Activated CD4-positive, alpha-beta T cell treated with anti-CD3 and anti-CD28 coated beads, Interleukin-2, amount 50 U/mL, for 16 hours (primary cell): ENCODE measurements around the gene SF3A2.
A peak's percentile ranks its signal among the peaks of the same experiment; 100 is the strongest.

ENCODE experiments used
- DNase-seq: peaks from one replicate; pipeline ENCODE4 v3.0.0-alpha.2; 2020

Gene SF3A2

GRCh38 chr19:2207991-2208860, 28.4 kb upstream of the SF3A2 start:
- DNase-seq, result no peak

DNA sequence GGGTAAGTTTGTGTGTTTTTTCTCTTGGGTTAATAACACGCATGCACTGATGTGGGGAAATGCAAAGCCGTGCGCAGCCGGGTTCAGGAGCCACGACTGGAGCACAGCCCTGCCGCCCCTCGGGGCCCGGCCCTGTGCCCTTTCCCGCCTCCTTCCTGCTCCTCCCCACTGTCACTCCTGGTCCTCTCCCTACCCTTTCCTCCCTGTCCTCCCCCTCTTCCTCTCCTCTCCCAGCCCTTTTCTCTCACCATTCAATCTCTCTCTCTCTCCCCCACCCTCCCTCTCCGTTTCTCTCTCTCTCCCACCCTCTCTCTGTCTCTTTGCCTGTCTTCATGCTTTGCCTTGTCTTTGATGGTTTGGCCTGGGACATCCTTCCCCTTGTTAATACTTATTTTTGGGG, 27.6 kb upstream of the SF3A2 start:
- DNase-seq, result no peak

DNA sequence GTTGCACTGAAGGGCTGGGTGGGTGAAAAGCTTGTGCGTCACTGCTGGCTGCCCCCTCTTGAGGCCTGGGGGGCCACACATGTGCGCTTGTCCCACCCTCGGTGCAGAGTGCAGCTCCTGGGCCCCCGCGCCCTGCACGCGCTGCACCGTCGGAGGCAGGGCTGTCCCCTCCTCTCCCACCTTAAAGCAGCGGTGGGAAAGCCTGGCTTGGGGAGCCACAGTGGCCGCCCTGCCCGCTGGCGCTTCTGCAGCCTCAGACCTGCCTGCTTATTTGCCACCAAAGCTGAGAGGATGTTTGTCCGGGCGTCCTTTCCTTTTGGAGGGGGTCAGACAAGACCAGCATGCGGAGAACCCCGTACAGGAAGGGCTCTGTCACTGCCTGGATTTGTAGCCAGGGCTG, 27.2 kb upstream of the SF3A2 start:
- DNase-seq, result no peak

GRCh38 chr19:2210206-2210605, 26.4 kb upstream of the SF3A2 start:
- DNase-seq, result no peak

- no peak for DNase-seq
Observed at GRCh38 chr19:2210987-2211740, 25.5 kb upstream of the SF3A2 start.

DNA sequence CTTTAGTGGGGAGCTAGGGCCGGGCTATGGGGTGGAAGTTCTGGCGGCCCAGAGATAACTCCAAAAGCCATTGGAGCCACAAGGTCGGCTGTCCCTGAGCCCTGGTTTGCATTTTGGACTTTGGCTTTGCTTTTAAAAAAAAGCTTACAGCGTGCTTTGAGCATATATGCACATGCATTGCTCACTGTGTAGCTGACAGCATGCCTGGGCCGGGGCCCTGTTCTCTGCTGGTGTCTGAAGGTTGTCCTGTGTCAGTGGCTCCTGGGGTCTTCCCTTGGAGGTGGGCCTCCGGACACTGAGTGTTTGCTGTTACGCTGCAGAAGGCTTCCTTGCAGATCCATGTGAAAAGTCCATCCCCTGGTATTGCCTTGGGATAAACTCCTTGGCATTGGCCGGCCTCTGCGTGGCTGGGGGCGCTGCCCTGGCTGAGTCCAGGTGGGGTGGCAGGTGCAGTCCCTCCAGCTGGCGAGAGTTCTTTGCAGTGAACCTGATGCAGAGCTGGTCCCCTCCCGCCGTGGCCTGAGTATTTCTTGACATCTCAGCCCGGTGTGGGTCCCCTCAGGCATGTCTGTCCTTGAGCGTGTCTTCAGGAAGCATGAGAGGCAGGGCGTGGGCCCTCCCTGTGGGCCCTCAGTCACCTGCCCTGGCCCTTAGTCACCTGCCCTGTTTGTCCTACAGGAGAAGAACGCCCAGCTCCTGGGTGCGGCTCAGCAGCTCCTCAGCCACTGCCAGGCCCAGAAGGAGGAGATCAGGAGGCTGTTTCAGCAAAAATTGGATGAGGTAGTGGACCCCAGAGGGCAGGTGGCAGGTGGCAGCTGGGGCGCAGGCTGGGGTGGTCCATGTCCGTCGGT, 23.5 kb upstream of the SF3A2 start:
- no peak for DNase-seq

- DNase-seq, result no peak
Observed at GRCh38 chr19:2213799-2214198, 22.8 kb upstream of the SF3A2 start.

DNA sequence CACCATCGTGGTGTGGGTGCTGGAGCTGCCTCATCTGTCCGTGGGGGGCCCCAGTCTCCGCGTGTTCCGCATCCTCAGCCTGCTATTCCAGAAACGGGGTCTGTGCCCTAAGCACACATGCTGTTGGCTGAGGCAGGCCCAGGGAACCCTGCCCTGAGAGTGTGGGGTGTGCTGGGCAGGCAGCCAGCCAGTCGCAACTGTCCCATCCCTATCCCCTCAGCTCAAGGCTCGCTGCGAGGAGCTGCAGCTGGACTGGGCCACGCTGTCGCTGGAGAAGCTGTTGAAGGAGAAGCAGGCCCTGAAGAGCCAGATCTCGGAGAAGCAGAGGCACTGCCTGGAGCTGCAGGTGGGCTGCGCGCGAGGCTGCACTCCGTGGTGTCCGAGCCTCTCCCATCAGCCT, 22.4 kb upstream of the SF3A2 start:
- DNase-seq, result no peak

DNA sequence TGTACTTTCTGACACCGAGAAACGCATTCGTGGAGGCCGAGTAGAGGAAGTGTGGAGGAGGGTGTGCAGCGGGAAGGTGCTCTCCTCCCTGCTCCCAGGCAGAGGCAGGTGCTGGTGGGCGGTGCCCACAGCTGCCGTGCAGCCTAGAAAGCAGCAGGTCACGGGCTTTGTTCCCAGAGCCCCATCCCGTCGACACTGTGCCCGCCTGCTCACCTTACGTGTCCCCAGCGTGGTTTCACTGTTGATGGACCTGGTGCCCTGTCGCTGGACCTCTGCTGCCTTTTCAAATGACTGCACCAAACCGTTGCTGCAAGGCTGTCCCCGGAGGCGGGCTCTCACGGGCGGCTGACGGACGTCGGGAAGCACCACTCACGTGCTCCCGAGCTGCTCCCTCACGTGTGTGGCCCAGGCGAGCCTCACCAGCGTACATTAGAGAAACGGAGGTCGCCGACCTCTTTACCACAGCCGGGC, 21.3 kb upstream of the SF3A2 start:
- DNase-seq, result peak; percentile 32

GRCh38 chr19:2216361-2217225, 20.0 kb upstream of the SF3A2 start:
- no peak for DNase-seq

- DNase-seq, result no peak
Observed at GRCh38 chr19:2217591-2217990, 19.0 kb upstream of the SF3A2 start.

- DNase-seq, result no peak
Observed at GRCh38 chr19:2219726-2220125, 16.9 kb upstream of the SF3A2 start.

DNA sequence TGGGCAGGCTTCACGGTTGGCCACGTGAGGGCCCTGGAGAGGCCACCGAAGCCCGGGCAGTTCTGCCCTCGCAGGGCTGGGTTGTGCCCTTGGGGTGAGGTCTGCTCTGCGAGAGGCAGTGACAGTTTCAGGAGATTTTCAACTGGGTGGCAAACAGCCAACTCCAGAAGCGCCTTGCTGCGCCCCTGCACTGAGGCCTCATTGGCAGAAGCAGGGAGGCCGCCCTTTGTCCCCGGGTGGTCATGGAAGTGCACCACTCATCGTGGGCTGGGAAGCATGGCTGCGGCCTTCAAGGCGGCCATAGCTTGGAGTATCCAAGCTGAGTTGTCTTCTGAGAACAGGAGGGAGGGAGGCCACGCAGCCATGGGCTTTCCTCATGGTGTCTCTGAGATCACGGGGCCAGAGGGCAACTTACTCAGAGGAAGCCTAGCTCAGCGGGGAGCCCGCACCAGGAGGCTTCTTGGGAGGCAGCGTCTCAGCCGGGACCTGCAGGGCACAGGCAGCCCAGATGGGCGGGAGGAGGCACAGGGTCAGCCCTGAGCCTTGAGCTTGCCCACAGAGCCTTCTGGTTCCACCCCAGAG, 15.3 kb upstream of the SF3A2 start:
- DNase-seq, result no peak

DNA sequence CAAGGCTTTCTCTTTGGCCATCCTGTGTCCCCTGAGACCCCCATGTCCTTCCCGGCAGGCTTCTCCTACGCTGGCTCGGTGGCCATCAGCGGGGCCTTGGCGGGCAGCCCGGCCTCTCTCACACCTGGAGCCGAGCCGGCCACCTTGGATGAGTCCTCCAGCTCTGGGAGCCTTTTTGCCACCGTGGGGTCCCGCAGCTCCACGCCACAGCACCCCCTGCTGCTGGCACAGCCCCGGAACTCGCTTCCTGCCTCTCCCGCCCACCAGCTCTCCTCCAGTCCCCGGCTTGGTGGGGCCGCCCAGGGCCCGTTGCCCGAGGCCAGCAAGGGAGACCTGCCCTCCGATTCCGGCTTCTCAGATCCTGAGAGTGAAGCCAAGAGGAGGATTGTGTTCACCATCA, 14.7 kb upstream of the SF3A2 start:
- DNase-seq, result no peak

DNA sequence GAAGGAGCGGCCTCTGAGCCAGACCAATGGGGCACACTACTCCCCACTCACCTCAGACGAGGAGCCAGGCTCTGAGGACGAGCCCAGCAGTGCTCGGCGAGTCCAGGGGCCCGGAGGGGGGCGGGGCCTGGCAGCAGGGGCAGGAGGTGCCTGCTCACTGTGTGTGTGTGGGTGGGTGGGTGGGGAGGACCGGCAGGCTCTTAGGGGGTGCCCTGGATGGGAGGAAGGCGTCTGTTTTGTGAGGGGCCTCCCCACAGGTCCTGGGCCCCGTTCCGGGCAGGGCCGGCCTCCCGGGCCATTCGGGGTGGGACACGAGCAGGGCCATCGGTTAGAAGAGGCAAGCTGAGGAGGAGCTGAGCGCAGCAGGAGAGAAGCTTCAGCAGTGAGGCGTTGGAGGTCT, 13.2 kb upstream of the SF3A2 start:
- no peak for DNase-seq

GRCh38 chr19:2223959-2224358, 12.7 kb upstream of the SF3A2 start:
- no peak for DNase-seq

- no peak for DNase-seq
Observed at GRCh38 chr19:2224754-2225349, 11.8 kb upstream of the SF3A2 start.

GRCh38 chr19:2225415-2226050, 11.1 kb upstream of the SF3A2 start:
- no peak for DNase-seq

- DNase-seq, result no peak
Observed at GRCh38 chr19:2226051-2226839, 10.4 kb upstream of the SF3A2 start.

GRCh38 chr19:2226840-2227360, 9.7 kb upstream of the SF3A2 start:
- no peak for DNase-seq
